ENCODE data around the gene RERG. TPM values are rescaled to one million over a fixed set of nuclear protein-coding genes. Genes with fewer than 3 reads are reported as not detected.

RERG gene
- total RNA-seq, 2 experiments from 2014 or later: not detected

GRCh38 chr12:15194456-15195368 is 26.5 kb downstream of the RERG start:
- no peak for DNase-seq (ENCODE audit: low spot score)
- CTCF ChIA-PET (ENCODE audit: unreplicated experiment): no interaction called here
- no peaks in the 10 kb centered on the region for H3K9me3 ChIP-seq (ENCODE audit: low read length)
- TF ChIP-seq, protein P1, sequence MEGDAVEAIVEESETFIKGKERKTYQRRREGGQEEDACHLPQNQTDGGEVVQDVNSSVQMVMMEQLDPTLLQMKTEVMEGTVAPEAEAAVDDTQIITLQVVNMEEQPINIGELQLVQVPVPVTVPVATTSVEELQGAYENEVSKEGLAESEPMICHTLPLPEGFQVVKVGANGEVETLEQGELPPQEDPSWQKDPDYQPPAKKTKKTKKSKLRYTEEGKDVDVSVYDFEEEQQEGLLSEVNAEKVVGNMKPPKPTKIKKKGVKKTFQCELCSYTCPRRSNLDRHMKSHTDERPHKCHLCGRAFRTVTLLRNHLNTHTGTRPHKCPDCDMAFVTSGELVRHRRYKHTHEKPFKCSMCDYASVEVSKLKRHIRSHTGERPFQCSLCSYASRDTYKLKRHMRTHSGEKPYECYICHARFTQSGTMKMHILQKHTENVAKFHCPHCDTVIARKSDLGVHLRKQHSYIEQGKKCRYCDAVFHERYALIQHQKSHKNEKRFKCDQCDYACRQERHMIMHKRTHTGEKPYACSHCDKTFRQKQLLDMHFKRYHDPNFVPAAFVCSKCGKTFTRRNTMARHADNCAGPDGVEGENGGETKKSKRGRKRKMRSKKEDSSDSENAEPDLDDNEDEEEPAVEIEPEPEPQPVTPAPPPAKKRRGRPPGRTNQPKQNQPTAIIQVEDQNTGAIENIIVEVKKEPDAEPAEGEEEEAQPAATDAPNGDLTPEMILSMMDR (conservative IDR thresholded peaks at IDR 0.05; ENCODE audit: low read length): no peak
- no peak for TF ChIP-seq EZH2phosphoT487 (IDR thresholded peaks at IDR 0.05; ENCODE audit: borderline replicate concordance, low read depth, low read length)
- H3K9me2 ChIP-seq (ENCODE audit: insufficient read depth, low read length): no peaks in the 10 kb centered on the region
- H3K4me3 ChIP-seq (ENCODE audit: low read depth, low read length, poor library complexity, severe bottlenecking): no peak overlapping the region
- intact Hi-C loops (cut with micrococcal nuclease; ENCODE audit: unreplicated experiment): no loop called here
- H3K4me1 ChIP-seq (ENCODE audit: insufficient read depth, low read length, poor library complexity, severe bottlenecking): no peaks in the 10 kb centered on the region
- no peaks in the 10 kb centered on the region for H3K36me3 ChIP-seq (ENCODE audit: insufficient read depth, low read length)
- H2AFZ ChIP-seq (ENCODE audit: low read length): no peak overlapping the region
- H4K20me1 ChIP-seq (ENCODE audit: insufficient read depth, low read length): no peaks in the 10 kb centered on the region
- no peak overlapping the region for H3K4me2 ChIP-seq (ENCODE audit: low read length)
- H3K79me2 ChIP-seq (ENCODE audit: insufficient read depth, low read depth, low read length): no peaks in the 10 kb centered on the region
- no peak overlapping the region for H3K27ac ChIP-seq (ENCODE audit: low read depth, low read length, poor library complexity, severe bottlenecking)
- POLR2A ChIA-PET: interaction anchor here (0.7 kb wide), 1 partner anchor 1921 kb away, joined by 4 read pairs; no protein-coding TSS in a partner anchor
- BruUV-seq (replicated peaks): no TSS peak

DNA sequence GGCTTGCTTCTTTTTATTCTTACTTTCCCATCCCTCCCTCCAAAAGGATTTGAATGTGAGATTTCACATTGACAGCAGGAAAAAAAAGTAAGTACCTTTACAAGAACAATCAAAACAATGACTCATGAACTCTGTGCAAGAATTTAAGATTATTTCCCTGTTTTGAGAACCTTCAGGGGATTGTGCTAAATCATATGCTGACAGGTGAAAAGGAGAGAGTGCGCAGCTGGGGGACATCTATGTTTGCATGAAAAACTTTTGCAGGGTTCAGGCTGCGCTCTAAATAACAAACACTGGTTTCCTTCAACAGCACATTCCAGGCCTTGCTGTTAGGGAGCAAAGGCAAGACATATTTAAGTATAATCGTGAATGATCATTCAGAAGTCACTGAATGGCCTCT is 27.3 kb downstream of the RERG start:
- H3K79me2 ChIP-seq (ENCODE audit: insufficient read depth, low read depth, low read length): no peaks in the 10 kb centered on the region
- intact Hi-C loops (cut with micrococcal nuclease; ENCODE audit: unreplicated experiment): no loop called here
- H2AFZ ChIP-seq (ENCODE audit: low read length): no peak overlapping the region
- no peak overlapping the region for H3K4me2 ChIP-seq (ENCODE audit: low read length)
- TF ChIP-seq, protein P1 (conservative IDR thresholded peaks at IDR 0.05; ENCODE audit: low read length): no peak
- TF ChIP-seq EZH2phosphoT487 (IDR thresholded peaks at IDR 0.05; ENCODE audit: borderline replicate concordance, low read depth, low read length): no peak
- H3K9me2 ChIP-seq (ENCODE audit: insufficient read depth, low read length): no peaks in the 10 kb centered on the region
- BruUV-seq (replicated peaks): no TSS peak
- H4K20me1 ChIP-seq (ENCODE audit: insufficient read depth, low read length): no peaks in the 10 kb centered on the region
- no peaks in the 10 kb centered on the region for H3K9me3 ChIP-seq (ENCODE audit: low read length)
- H3K4me3 ChIP-seq (ENCODE audit: low read depth, low read length, poor library complexity, severe bottlenecking): no peak overlapping the region
- no peak for DNase-seq (ENCODE audit: low spot score)
- H3K4me1 ChIP-seq (ENCODE audit: insufficient read depth, low read length, poor library complexity, severe bottlenecking): no peaks in the 10 kb centered on the region
- ChIA-PET POLR2A (no interaction called here), CTCF (ENCODE audit: unreplicated experiment) (no interaction called here)
- no peak overlapping the region for H3K27ac ChIP-seq (ENCODE audit: low read depth, low read length, poor library complexity, severe bottlenecking)
- no peaks in the 10 kb centered on the region for H3K36me3 ChIP-seq (ENCODE audit: insufficient read depth, low read length)

DNA sequence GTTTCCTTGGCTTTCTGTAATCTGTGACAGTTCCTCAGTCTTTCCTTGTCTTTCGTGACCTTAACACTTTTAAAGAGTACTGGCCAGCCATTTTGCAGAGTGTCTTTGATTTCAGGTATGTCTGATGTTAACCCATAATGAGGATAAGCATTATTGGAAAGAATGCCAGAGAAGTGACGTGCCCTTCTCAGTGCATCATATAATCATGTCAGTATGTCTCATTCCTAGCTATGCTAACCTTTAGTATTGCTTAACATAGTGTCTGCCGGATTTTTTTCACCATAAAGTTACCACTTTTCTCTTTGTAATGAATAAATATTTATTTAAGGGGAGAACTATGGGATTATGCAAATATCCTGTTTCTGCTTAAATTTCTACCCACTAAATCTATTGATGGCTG is 28.5 kb downstream of the RERG start:
- H3K9me3 ChIP-seq (ENCODE audit: low read length): no peaks in the 10 kb centered on the region
- TF ChIP-seq, protein P1 (conservative IDR thresholded peaks at IDR 0.05; ENCODE audit: low read length): no peak
- no peak for TF ChIP-seq EZH2phosphoT487 (IDR thresholded peaks at IDR 0.05; ENCODE audit: borderline replicate concordance, low read depth, low read length)
- H2AFZ ChIP-seq (ENCODE audit: low read length): no peak overlapping the region
- no peak for DNase-seq (ENCODE audit: low spot score)
- ChIA-PET CTCF (ENCODE audit: unreplicated experiment) (no interaction called here), POLR2A (no interaction called here)
- no peak overlapping the region for H3K27ac ChIP-seq (ENCODE audit: low read depth, low read length, poor library complexity, severe bottlenecking)
- no TSS peak for BruUV-seq (replicated peaks)
- no peaks in the 10 kb centered on the region for H3K4me1 ChIP-seq (ENCODE audit: insufficient read depth, low read length, poor library complexity, severe bottlenecking)
- no peaks in the 10 kb centered on the region for H3K36me3 ChIP-seq (ENCODE audit: insufficient read depth, low read length)
- no peaks in the 10 kb centered on the region for H3K9me2 ChIP-seq (ENCODE audit: insufficient read depth, low read length)
- no peaks in the 10 kb centered on the region for H3K79me2 ChIP-seq (ENCODE audit: insufficient read depth, low read depth, low read length)
- intact Hi-C loops (cut with micrococcal nuclease; ENCODE audit: unreplicated experiment): no loop called here
- H3K4me2 ChIP-seq (ENCODE audit: low read length): no peak overlapping the region
- no peak overlapping the region for H3K4me3 ChIP-seq (ENCODE audit: low read depth, low read length, poor library complexity, severe bottlenecking)
- H4K20me1 ChIP-seq (ENCODE audit: insufficient read depth, low read length): no peaks in the 10 kb centered on the region

Data from OCI-LY7 (cell line).